Retina (tissue), 1 donor: Measurements from ENCODE around the gene GABPB1.
"Not testable (repeated sequence)": the region's sequence is repeated elsewhere in the genome, so short reads cannot be mapped to it uniquely, and the experiment has no call there.

Experiments
- DNase-seq: peaks from one replicate; pipeline ENCODE4 v3.0.0-alpha.2; 2016

Gene GABPB1

GRCh38 chr15:50354838-50355618 is at the start of gene GABPB1:
Gene GABPB1 (minus strand): TSS chr15:50355198. CDS start chr15:50309798, 45,400 bp downstream.
- peak; percentile 100 for DNase-seq

DNA sequence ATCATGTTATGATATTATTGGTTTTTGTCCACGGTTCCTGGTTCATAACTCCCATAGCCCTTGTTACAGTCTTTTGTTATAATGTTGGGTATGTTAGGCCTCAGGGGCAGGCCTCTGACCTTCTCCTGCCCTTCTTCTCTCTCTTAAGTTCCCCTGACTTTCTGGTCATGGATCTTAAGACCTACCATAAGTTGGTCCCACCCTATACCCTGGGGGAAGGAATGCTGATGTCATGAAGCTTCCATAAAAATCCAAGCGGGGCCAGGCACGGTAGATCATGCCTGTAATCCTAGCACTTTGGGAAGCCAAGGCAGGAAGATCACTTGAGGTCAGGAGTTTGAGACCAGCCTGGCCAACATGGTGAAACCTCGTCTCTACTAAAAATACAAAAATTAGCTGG is 36.6 kb upstream of the GABPB1 start:
- DNase-seq: not testable (repeated sequence)

GRCh38 chr15:50390554-50391264 is 35.7 kb upstream of the GABPB1 start:
- no peak for DNase-seq

DNA sequence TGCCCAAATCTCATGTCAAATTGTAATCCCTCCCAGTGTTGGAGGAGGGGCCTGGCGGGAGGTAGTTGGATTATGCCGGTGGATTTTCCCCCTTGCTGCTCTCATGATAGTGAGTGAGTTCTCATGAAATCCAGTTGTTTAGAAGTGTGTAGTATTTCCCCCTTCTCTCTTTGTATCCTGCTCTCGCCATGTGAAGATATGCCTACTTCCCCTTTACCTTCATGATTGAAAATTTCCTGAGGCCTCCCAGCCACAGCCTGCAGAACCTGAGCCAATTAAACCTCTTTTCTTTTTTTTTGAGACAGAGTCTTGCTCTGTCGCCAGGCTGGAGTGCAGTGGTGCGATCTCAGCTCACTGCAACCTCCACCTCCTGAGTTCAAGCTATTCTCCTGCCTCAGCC is 27.4 kb upstream of the GABPB1 start:
- not testable (repeated sequence) for DNase-seq

GRCh38 chr15:50381438-50381837 is 26.4 kb upstream of the GABPB1 start:
- DNase-seq: no peak

DNA sequence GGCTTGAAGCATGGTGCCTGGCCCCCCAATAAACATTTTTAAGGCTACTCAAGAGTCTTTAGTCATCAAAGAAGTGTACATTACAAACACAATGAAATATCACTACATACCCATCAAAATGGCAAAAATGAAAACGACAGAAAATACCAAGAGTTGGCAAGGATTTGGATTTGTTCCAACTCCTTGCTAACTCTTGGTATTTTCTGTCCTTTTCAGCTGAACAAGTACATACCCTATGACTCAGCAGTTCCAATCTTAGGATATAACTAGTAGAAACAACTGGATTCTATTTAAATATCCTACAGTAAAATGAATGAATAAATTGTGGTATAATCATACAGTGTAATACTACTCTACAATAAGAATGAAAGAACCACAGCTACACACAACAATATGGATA is 25.1 kb upstream of the GABPB1 start:
- no peak for DNase-seq

GRCh38 chr15:50379413-50379812 is 24.4 kb upstream of the GABPB1 start:
- DNase-seq: not testable (repeated sequence)

DNA sequence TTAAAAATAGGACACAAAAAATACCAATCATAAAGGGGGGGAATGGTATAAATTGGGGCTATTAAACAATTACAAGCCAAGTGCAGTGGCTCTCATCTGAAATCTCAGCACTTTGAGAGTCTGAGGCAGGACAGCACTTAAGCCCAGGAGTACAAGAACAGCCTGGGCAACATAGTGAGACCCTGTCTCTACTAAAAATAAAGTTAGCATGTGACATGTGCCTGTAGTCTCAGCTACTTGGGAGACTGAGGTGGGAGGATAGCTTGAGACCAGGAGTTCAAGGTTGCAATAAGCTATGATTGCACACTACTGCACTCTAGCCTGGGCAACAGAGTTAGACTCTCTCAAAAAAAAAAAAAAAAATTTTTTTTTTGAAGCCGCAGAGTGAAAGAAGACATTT is 23.8 kb upstream of the GABPB1 start:
- DNase-seq: no peak

DNA sequence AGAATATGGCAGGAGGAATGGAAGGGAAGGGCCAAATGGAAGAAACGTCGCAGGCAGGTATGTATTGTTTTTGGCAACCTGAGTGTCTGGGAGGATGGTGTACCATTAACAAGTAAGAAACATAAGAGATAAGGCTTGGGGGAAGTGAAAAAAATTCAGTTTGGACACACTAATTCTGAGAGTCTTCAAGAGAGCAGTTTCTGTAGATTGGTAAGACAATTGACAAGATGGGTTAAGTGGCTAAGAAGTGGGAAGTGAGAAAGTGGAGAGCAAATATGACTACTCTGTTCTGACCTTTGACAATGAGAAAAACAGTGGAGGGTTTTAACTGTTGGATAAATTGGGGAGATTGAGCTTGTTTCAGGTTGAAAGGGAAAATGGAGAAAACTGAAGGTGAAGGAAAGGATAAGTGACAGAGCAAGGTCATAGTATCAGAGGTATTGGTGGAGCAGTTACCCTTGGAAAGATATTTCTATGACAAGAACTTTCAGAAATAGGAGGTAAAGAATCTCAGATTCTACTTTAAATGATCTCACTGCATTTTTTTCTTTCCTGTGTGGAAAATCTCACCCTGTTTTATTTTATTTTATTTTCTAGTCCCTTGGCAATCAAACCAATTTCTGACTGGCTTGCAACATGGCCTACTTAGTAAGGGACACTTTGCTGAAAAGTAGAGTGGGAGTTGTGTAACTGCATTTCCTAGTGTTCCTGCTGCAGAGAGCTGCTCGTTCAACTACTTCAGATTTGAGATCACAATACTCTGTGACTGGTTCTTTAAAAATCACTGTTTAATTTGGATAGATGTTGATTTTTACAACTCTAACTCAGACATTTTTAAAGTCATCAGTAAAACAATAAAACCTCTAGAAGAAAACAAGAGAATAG is 23.1 kb upstream of the GABPB1 start:
- DNase-seq: no peak

- DNase-seq: not testable (repeated sequence)
Observed at GRCh38 chr15:50369564-50369963, 14.6 kb upstream of the GABPB1 start.

- no peak for DNase-seq
Observed at GRCh38 chr15:50365971-50366370, 11.0 kb upstream of the GABPB1 start.

DNA sequence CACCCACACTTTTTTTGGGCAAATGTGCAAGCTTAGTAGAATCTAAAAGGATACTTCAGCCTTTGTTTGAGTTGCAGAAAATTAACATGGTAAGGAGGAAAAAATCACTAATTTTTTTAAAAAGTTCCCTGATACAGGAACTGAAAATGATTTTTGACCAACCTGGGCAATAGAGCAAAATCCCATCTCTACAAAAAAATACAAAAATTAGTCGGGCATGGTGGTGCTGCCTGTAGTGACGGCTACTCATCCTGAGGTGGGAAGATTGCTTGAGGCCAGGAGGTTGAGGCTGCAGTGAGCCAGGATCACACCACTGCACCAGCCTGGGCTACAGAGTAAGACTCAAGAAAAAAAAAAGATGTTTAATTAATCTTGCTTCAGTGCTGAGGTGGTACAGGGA is 10.6 kb upstream of the GABPB1 start:
- no peak for DNase-seq

GRCh38 chr15:50363612-50364011 is 8.6 kb upstream of the GABPB1 start:
- no peak for DNase-seq

- DNase-seq: no peak
Observed at GRCh38 chr15:50361756-50362155, 6.8 kb upstream of the GABPB1 start.

DNA sequence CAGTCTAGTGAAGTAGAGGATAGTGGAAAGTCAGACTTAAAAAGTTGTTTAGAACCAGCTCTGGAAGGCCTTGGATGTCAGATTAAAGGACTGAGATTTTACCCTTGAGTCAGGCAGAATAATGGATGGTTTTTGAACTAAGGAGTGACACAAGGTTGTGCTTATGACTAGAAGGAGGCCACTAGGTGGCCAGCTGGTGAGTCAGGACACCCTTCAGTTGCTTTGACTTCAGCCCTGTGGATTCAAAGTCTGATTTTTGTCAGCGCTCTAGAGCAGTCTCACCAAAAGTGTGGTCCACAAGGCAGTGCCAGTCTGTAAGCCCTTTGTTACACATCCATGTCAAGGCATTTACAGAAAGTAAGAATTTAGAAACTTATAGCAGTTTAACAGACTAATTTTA is 3.8 kb upstream of the GABPB1 start:
- DNase-seq: no peak

GRCh38 chr15:50355980-50356379 is 982 bp upstream of the GABPB1 start:
- no peak for DNase-seq

- no peak for DNase-seq
Observed at GRCh38 chr15:50355619-50355905, 564 bp upstream of the GABPB1 start.

- DNase-seq: peak; percentile 85
Observed at GRCh38 chr15:50353975-50354837, 792 bp downstream of the GABPB1 start.

GRCh38 chr15:50353251-50353974 is 1.6 kb downstream of the GABPB1 start:
- DNase-seq: no peak

GRCh38 chr15:50350621-50351020 is 4.4 kb downstream of the GABPB1 start:
- DNase-seq: no peak

GRCh38 chr15:50345298-50345697 is 9.7 kb downstream of the GABPB1 start:
- no peak for DNase-seq

DNA sequence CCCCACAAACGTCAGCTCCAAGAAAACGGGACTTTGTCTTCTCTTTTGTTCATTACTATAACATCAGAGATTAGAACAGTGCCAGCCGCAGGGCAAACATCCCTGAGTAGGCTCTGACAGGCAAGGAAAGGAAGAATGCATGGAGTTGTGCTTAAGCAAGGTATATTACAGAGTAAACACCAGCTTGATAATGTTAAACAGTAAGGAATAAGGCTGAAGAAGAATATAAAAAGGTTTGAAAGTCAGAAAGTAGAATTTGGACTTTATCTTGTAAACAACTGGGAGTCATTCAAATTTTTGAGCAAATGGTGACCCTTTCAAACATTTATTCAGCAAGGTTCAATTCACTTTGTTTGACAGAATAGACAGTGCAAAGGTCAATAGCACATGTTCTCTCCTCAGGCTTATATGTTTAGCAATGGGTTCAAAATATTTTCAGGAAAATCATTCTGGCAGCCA is 11.0 kb downstream of the GABPB1 start:
- DNase-seq: no peak
